Bone marrow (tissue), 2 donors: Measurements from ENCODE around the gene COQ10A.

ENCODE experiments used
- DNase-seq, 2 donors: peaks; one replicate each; lab custom pipeline; 2025; lab: John Stamatoyannopoulos, UW

COQ10A gene

GRCh38 chr12:56266693-56267442 is at the start of gene COQ10A:
Gene COQ10A (plus strand): TSS chr12:56266942. CDS start chr12:56267119, 177 bp downstream.
- DNase-seq: peak; percentile 79 to 82

GRCh38 chr12:56219840-56220239 is 46.9 kb upstream of the COQ10A start:
- DNase-seq: no peak

GRCh38 chr12:56220611-56221231 is 46.0 kb upstream of the COQ10A start:
- DNase-seq: peak in 1 of 2 donors; percentile 67

GRCh38 chr12:56221232-56221756 is 45.4 kb upstream of the COQ10A start:
- DNase-seq: no peak

- DNase-seq: peak; percentile 88 to 93
Observed at GRCh38 chr12:56221757-56222530, 44.8 kb upstream of the COQ10A start, which contains the start of gene RNF41. Gene RNF41 (minus strand): TSS chr12:56221922. CDS start chr12:56214047, 7,875 bp downstream.

- DNase-seq: no peak
Observed at GRCh38 chr12:56222531-56222895, 44.2 kb upstream of the COQ10A start.

GRCh38 chr12:56223571-56224101 is 43.1 kb upstream of the COQ10A start:
- DNase-seq: no peak

- peak; percentile 71 to 95 for DNase-seq
Observed at GRCh38 chr12:56224102-56224701, 42.5 kb upstream of the COQ10A start, which contains the start of gene NABP2. Gene NABP2 (plus strand): TSS chr12:56224342. CDS start chr12:56224857, 515 bp downstream.

- no peak for DNase-seq
Observed at GRCh38 chr12:56224954-56225353, 41.8 kb upstream of the COQ10A start.

- DNase-seq: no peak
Observed at GRCh38 chr12:56229082-56229481, 37.7 kb upstream of the COQ10A start.

GRCh38 chr12:56229916-56230431 is 36.8 kb upstream of the COQ10A start, which contains the start of gene SLC39A5:
Gene SLC39A5 (plus strand): TSS chr12:56230051. CDS start chr12:56231275, 1,224 bp downstream.
- no peak for DNase-seq

GRCh38 chr12:56230432-56231183 is 36.1 kb upstream of the COQ10A start:
- DNase-seq: no peak

- DNase-seq: no peak
Observed at GRCh38 chr12:56231184-56231582, 35.6 kb upstream of the COQ10A start.

GRCh38 chr12:56234746-56235436 is 31.9 kb upstream of the COQ10A start:
- no peak for DNase-seq

GRCh38 chr12:56236091-56236490 is 30.7 kb upstream of the COQ10A start:
- no peak for DNase-seq

GRCh38 chr12:56236985-56237384 is 29.8 kb upstream of the COQ10A start:
- DNase-seq: no peak

- no peak for DNase-seq
Observed at GRCh38 chr12:56237552-56237951, 29.2 kb upstream of the COQ10A start.

GRCh38 chr12:56241424-56242303 is 25.1 kb upstream of the COQ10A start:
- no peak for DNase-seq

- no peak for DNase-seq
Observed at GRCh38 chr12:56242986-56243385, 23.8 kb upstream of the COQ10A start.
